ENCODE data around the gene PEPD.

The PEPD gene

GRCh38 chr19:33505148-33505547 lies 16.4 kb downstream of the PEPD start:
- Histone ChIP-seq H3K4me3 (ENCODE audit: low read length, poor library complexity, severe bottlenecking) (no peak overlapping the region), H3K9me2 (replicated peaks; ENCODE audit: low read depth, low read length) (no peaks in the 10 kb centered on the region), H3F3A (ENCODE audit: low read depth) (no peaks in the 10 kb centered on the region), H3K36me3 (ENCODE audit: insufficient read depth, low read length) (no peaks in the 10 kb centered on the region; the same call in 1 of the 2 replicates), H3K4me1 (ENCODE audit: insufficient read depth, low read length, poor library complexity, severe bottlenecking) (no peaks in the 10 kb centered on the region), H3K9me3 (ENCODE audit: insufficient read depth, low read depth, low read length) (no peaks in the 10 kb centered on the region), H3K27me3 (ENCODE audit: insufficient read depth, low read length, poor library complexity, severe bottlenecking) (no peaks in the 10 kb centered on the region), H3K4me2 (ENCODE audit: low read depth, low read length, poor library complexity, severe bottlenecking) (no peak overlapping the region), H2AFZ (ENCODE audit: low read length) (no peak overlapping the region), H3K9ac (ENCODE audit: low read depth, low read length, poor library complexity, severe bottlenecking) (no peak overlapping the region), H4K20me1 (ENCODE audit: insufficient read depth, low read length, poor library complexity, severe bottlenecking) (no peaks in the 10 kb centered on the region), H3K79me2 (ENCODE audit: insufficient read depth, low read length) (no peaks in the 10 kb centered on the region)
- TF ChIP-seq EZH2phosphoT487 (IDR thresholded peaks at IDR 0.05; ENCODE audit: borderline replicate concordance) (no peak), CTCF (conservative IDR thresholded peaks at IDR 0.05; ENCODE audit: low read length) (no peak)

DNA sequence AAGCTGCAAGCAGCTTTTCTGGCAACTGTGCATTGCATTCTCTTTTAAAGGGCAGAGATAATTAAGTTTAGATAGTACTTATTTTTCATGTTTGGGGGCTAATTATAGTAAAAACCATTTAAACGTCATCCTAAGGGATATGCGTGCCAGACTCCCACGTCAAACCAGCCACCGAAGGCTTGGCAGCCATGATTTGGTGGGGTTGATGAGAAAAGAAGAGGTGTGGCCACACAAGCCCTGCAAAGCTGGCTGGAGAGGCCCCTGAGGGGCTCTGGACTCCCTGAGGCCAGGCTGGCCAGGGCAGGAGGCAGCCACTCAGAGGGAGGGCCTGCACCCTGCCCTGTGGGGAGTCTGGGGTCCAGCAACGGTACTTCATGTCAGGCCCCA lies 17.5 kb downstream of the PEPD start:
- H3F3A ChIP-seq (ENCODE audit: low read depth) = no peaks in the 10 kb centered on the region
- no peaks in the 10 kb centered on the region; the same call in 1 of the 2 replicates for H3K36me3 ChIP-seq (ENCODE audit: insufficient read depth, low read length)
- H3K9ac ChIP-seq (ENCODE audit: low read depth, low read length, poor library complexity, severe bottlenecking) = no peak overlapping the region
- H3K9me2 ChIP-seq (replicated peaks; ENCODE audit: low read depth, low read length) = no peaks in the 10 kb centered on the region
- H3K9me3 ChIP-seq (ENCODE audit: insufficient read depth, low read depth, low read length) = no peaks in the 10 kb centered on the region
- H3K79me2 ChIP-seq (ENCODE audit: insufficient read depth, low read length) = no peaks in the 10 kb centered on the region
- H3K4me1 ChIP-seq (ENCODE audit: insufficient read depth, low read length, poor library complexity, severe bottlenecking) = no peaks in the 10 kb centered on the region
- H4K20me1 ChIP-seq (ENCODE audit: insufficient read depth, low read length, poor library complexity, severe bottlenecking) = no peaks in the 10 kb centered on the region
- no peak for TF ChIP-seq EZH2phosphoT487 (IDR thresholded peaks at IDR 0.05; ENCODE audit: borderline replicate concordance)
- TF ChIP-seq CTCF (conservative IDR thresholded peaks at IDR 0.05; ENCODE audit: low read length) = no peak
- no peak overlapping the region for H3K4me2 ChIP-seq (ENCODE audit: low read depth, low read length, poor library complexity, severe bottlenecking)
- H3K4me3 ChIP-seq (ENCODE audit: low read length, poor library complexity, severe bottlenecking) = no peak overlapping the region
- H2AFZ ChIP-seq (ENCODE audit: low read length) = no peak overlapping the region
- no peaks in the 10 kb centered on the region for H3K27me3 ChIP-seq (ENCODE audit: insufficient read depth, low read length, poor library complexity, severe bottlenecking)

- no peaks in the 10 kb centered on the region for H3F3A ChIP-seq (ENCODE audit: low read depth)
- no peaks in the 10 kb centered on the region for H3K27me3 ChIP-seq (ENCODE audit: insufficient read depth, low read length, poor library complexity, severe bottlenecking)
- no peaks in the 10 kb centered on the region; the same call in 1 of the 2 replicates for H3K36me3 ChIP-seq (ENCODE audit: insufficient read depth, low read length)
- H2AFZ ChIP-seq (ENCODE audit: low read length) = no peak overlapping the region
- no peaks in the 10 kb centered on the region for H3K79me2 ChIP-seq (ENCODE audit: insufficient read depth, low read length)
- H3K9me3 ChIP-seq (ENCODE audit: insufficient read depth, low read depth, low read length) = no peaks in the 10 kb centered on the region
- H3K4me2 ChIP-seq (ENCODE audit: low read depth, low read length, poor library complexity, severe bottlenecking) = no peak overlapping the region
- H4K20me1 ChIP-seq (ENCODE audit: insufficient read depth, low read length, poor library complexity, severe bottlenecking) = no peaks in the 10 kb centered on the region
- no peak overlapping the region for H3K4me3 ChIP-seq (ENCODE audit: low read length, poor library complexity, severe bottlenecking)
- no peak overlapping the region for H3K9ac ChIP-seq (ENCODE audit: low read depth, low read length, poor library complexity, severe bottlenecking)
- TF ChIP-seq EZH2phosphoT487 (IDR thresholded peaks at IDR 0.05; ENCODE audit: borderline replicate concordance) = no peak
- no peak for TF ChIP-seq CTCF (conservative IDR thresholded peaks at IDR 0.05; ENCODE audit: low read length)
- no peaks in the 10 kb centered on the region for H3K9me2 ChIP-seq (replicated peaks; ENCODE audit: low read depth, low read length)
- no peaks in the 10 kb centered on the region for H3K4me1 ChIP-seq (ENCODE audit: insufficient read depth, low read length, poor library complexity, severe bottlenecking)
These were observed 18.0 kb downstream of the PEPD start for GRCh38 chr19:33503433-33504057.
